HG02885 (cell line): ENCODE results near the gene AGBL1.
A peak's percentile ranks its signal among the peaks of the same experiment; 100 is the strongest.
"Not testable (repeated sequence)": the region's sequence is repeated elsewhere in the genome, so short reads cannot be mapped to it uniquely, and the experiment has no call there.

Experiments
- ATAC-seq: cut with Tn5 transposase; IDR thresholded peaks from one replicate; pipeline ENCODE4 v1.9.1; 2021; ENCODE audit warnings: mild to moderate bottlenecking; ENCODE audit not compliant: unreplicated experiment, poor library complexity

Gene AGBL1

DNA sequence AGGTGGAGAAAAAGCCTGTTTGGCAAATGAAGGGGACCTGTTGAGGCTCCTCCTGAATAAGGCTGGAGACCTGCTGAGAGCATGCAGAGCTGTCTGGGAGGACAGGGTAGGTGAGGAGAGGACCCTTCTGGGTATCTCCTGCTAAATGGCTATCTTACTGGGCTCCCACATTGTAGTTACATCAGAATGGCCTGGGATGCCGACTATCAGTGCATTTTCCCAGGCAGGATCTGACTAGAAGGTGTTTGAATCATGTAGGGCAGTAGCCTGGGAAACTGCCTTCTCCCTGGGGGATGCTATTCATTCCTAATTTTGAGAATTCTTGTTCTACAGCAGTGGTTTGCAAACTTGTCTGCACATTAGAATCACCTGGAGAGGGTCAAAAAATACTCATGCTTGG is 631 bp downstream of the AGBL1 start:
- no peak for ATAC-seq

GRCh38 chr15:86082619-86083380 is 3.1 kb downstream of the AGBL1 start:
- no peak for ATAC-seq

DNA sequence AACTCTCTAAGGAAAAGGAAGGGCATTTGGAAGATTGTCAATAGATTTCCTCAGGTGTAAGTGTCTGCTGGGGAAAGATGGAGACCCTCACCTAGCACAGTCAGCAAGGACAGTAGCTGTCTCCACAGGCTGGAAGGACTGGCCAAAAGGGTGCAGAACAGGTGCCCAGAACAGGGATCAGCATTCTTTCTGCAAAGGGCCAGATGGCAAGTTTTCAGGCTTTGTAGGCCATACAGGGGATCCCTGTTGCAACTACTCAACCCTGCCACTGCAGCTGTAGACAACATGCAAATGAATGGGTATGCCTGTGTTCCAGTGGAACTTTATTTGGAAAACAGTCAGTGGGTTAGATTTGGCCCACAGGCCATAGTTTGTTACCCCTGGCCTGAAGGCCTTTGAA is 8.1 kb downstream of the AGBL1 start:
- ATAC-seq: no peak

- no peak for ATAC-seq
Measured at GRCh38 chr15:86089422-86089821, 9.8 kb downstream of the AGBL1 start.

DNA sequence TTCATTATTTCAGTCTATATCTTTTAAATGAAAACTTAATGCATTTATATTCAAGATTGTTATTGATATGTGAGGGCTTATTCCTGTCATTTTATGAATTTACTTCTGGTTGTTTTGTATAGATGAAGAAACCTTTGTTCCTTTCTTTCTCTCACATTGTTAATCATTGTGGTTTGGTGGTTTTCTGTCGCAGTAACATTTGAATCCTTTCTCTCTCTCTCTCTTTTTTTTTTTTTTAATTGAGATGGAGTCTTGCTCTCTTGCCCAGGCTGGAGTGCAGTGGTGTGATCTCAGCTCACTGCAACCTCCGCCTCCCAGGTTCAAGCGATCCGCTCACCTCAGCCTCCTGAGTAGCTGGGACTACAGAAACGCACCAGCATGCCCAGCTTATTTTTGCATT is 22.1 kb downstream of the AGBL1 start:
- no peak for ATAC-seq

GRCh38 chr15:86103825-86104224 is 24.2 kb downstream of the AGBL1 start:
- ATAC-seq: no peak

DNA sequence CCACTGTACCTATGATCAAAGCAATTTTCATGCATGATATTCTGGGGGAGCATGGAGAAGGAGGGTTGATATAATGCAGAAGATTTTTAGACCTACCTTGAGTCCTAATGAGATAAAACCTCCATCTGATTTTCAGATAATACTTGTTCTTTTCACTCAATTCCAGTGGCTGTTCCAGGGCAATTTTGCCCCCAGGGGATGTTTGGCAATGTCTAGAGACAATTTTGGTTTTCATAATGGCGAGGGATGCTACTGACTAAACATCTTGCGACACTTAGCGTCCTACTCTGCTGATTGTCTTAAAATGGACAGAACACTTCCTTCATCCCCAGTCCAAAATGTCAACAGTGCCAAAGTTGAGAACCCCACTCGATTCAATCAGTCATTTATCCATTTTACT is 26.6 kb downstream of the AGBL1 start:
- ATAC-seq: no peak

GRCh38 chr15:86115145-86115801 is 35.6 kb downstream of the AGBL1 start:
- no peak for ATAC-seq

GRCh38 chr15:86121568-86122225 is 42.0 kb downstream of the AGBL1 start:
- no peak for ATAC-seq

DNA sequence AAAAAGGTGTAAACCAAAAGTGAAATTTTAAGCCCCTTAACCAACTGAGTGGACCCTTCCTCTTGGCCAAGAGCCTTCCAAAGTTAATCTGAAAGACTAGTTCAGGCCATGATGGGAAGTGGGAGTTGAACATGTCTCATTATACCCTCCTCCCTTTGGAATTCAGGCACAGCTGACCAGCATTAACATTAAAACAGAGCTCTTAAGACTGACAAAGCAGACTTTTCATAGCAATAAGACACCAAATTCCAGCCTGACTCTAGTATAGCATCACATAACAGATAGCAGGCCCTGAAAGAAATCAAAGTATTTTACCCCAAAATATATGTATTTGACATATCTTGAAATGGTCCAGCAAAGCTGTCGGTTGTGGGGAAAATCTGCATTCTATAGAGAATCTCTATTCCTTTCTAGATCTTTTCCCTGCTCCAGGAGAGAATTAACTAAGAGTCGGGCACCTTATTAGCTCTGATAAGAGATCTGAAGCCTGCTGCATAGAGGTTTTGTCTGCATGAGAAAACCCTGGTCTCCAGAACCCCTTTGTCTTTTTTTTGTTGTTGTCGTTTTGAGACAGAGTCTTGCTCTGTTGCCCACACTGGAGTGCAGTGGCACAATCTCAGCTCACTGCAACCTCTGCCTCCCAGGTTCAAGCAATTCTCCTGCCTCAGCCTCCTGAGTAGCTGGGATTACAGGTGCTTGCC is 43.2 kb downstream of the AGBL1 start:
- not testable (repeated sequence) for ATAC-seq

GRCh38 chr15:86125775-86126174 is 46.1 kb downstream of the AGBL1 start:
- ATAC-seq: no peak

- ATAC-seq: no peak
Measured at GRCh38 chr15:86127547-86127946, 47.9 kb downstream of the AGBL1 start.

- no peak for ATAC-seq
Measured at GRCh38 chr15:86135041-86135440, 55.4 kb downstream of the AGBL1 start.

DNA sequence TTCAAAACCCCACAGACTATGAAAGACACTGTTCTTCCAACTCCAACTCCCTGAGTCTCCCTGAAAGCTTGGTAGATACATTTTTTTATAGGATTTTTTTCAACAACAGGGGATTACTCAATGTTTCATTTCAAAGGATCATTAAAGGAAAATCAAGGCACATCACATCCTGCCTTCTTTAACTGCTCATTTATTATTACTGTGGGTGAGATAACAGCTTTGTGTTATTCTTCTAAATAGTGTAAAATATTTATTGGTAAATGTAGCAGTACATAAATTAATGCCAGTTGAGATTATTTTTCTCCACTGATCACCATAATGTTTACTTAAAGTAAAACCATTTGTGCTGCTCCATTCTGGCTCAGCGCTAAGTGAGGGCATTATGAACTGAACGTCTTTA is 57.2 kb downstream of the AGBL1 start:
- ATAC-seq: no peak

DNA sequence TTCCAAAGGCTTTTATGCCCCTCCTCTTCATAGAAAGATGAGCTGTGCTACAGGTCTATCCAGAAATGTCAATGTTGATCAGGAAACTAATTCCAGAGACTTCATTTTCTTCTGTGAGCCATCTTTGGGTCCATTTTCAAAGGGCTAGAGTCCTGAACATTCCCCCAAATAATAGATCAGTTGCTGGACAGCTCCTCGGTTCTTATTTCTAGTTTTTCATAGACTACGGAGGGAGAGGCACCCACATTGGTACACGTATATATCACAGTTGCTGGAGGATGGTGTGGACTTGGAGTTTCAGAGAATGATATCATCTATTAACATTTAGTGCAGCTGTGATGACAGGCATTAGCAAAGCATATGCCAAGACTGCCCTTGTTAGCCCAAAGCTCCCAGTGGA is 59.1 kb downstream of the AGBL1 start:
- ATAC-seq: no peak

- peak; percentile 59 for ATAC-seq
Measured at GRCh38 chr15:86139828-86140227, 60.2 kb downstream of the AGBL1 start.

DNA sequence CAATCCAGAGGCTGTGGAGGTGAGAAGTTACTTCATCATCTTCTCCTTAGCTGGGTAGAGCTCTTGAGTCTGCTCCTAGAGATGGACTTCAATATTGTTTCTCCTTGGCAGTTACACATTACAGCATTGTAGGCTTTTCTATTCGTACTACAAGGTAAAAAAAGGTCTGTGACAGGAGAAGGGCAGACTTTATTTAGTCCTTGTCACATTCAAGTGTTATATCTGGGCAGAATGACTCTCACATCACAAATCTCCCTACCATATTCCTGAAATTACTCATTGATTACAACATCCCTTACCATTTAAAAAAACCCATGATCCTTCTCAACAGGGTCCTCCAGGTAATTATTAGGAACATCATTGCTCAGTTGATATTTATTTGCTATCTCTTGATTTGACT is 75.0 kb downstream of the AGBL1 start:
- no peak for ATAC-seq

DNA sequence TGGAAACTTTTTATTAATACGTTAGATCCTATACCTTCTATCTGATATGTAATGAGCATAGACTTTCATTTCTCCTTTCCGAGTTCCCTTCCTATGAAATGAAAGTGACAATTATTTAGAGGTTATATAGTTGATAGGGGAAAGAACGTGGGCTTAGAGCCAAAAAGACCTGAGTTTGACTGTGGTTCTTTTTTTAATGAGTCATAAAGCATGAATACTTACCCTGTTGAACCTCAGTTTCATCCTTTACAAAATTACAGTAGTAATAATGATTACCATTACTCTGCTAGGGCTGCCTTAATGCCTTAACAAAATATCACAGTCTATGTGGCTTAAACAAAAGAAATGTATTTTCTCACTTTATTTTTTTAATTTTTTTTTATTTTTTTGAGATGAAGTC is 75.9 kb downstream of the AGBL1 start:
- no peak for ATAC-seq

GRCh38 chr15:86157606-86158293 is 78.1 kb downstream of the AGBL1 start:
- ATAC-seq: no peak

DNA sequence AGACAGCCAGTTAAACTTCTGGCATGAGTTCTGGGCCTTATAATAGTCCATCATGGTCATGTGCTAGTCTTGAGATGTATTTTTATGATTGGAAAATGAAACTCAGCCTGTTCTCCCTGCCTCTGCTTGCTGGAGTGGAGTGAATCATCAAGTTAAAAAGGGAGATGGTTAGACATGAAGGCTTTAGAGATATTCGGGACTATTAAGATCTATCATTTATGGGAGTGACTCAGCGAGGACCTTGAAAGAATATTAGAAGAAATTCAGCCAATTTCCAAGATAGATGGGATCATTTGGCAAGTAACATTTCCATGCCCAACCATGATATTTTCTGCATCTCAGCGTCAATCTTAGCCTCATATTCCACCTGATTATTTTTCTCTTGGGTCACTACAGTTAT is 79.8 kb downstream of the AGBL1 start:
- ATAC-seq: no peak
